ENCODE data around the gene SEMA3G. TPM values are rescaled to one million over a fixed set of nuclear protein-coding genes. Genes with fewer than 3 reads are reported as not detected.

Gene SEMA3G
- total RNA-seq, 1 donor from 2014 or later = 38.3 TPM

GRCh38 chr3:52402706-52403270 is 42.1 kb downstream of the SEMA3G start:
- ATAC-seq (no peak), DNase-seq (ENCODE audit: low spot score) (peak; percentile 39)
- intact Hi-C loops (cut with DNase I) = no loop called here

GRCh38 chr3:52402101-52402521 is 42.8 kb downstream of the SEMA3G start:
- intact Hi-C loops (cut with DNase I) = no loop called here
- peak; percentile 56 for DNase-seq (ENCODE audit: low spot score)
- no peak for ATAC-seq

- DNase-seq (ENCODE audit: low spot score) = no peak
- ATAC-seq = no peak
- intact Hi-C loops (cut with DNase I) = no loop called here
Observed at GRCh38 chr3:52401551-52401950, 43.4 kb downstream of the SEMA3G start.

GRCh38 chr3:52401021-52401420 is 43.9 kb downstream of the SEMA3G start:
- intact Hi-C loops (cut with DNase I) = no loop called here
- DNase-seq (ENCODE audit: low spot score) = no peak
- ATAC-seq = no peak

GRCh38 chr3:52400275-52400793 is 44.6 kb downstream of the SEMA3G start:
- no peak for ATAC-seq
- no peak for DNase-seq (ENCODE audit: low spot score)
- intact Hi-C loops (cut with DNase I) = no loop called here

GRCh38 chr3:52399593-52399992 is 45.3 kb downstream of the SEMA3G start:
- ATAC-seq (no peak), DNase-seq (ENCODE audit: low spot score) (no peak)
- intact Hi-C loops (cut with DNase I) = no loop called here

- intact Hi-C loops (cut with DNase I) = no loop called here
- DNase-seq (ENCODE audit: low spot score) (no peak), ATAC-seq (no peak)
Observed at GRCh38 chr3:52399131-52399530, 45.8 kb downstream of the SEMA3G start.

GRCh38 chr3:52398670-52399081 is 46.2 kb downstream of the SEMA3G start:
- intact Hi-C loops (cut with DNase I) = no loop called here
- ATAC-seq = no peak
- DNase-seq (ENCODE audit: low spot score) = no peak

GRCh38 chr3:52397676-52398399 is 47.1 kb downstream of the SEMA3G start:
- DNase-seq (ENCODE audit: low spot score) (no peak), ATAC-seq (no peak)
- intact Hi-C loops (cut with DNase I) = no loop called here

GRCh38 chr3:52396907-52397591 is 47.9 kb downstream of the SEMA3G start:
- DNase-seq (ENCODE audit: low spot score) (no peak), ATAC-seq (no peak)
- intact Hi-C loops (cut with DNase I) = no loop called here

GRCh38 chr3:52396011-52396906 is 48.6 kb downstream of the SEMA3G start:
- DNase-seq (ENCODE audit: low spot score) (no peak), ATAC-seq (no peak)
- intact Hi-C loops (cut with DNase I) = no loop called here

- intact Hi-C loops (cut with DNase I) = no loop called here
- DNase-seq (ENCODE audit: low spot score) (no peak), ATAC-seq (no peak)
Observed at GRCh38 chr3:52395503-52395865, 49.4 kb downstream of the SEMA3G start.

GRCh38 chr3:52394751-52395502 is 50.0 kb downstream of the SEMA3G start:
- DNase-seq (ENCODE audit: low spot score) = no peak
- intact Hi-C loops (cut with DNase I) = no loop called here
- ATAC-seq = no peak

GRCh38 chr3:52393959-52394670 is 50.8 kb downstream of the SEMA3G start:
- no peak for ATAC-seq
- intact Hi-C loops (cut with DNase I) = no loop called here
- no peak for DNase-seq (ENCODE audit: low spot score)

GRCh38 chr3:52393131-52393807 is 51.6 kb downstream of the SEMA3G start:
- intact Hi-C loops (cut with DNase I) = no loop called here
- ATAC-seq = no peak
- no peak for DNase-seq (ENCODE audit: low spot score)

- no peak for ATAC-seq
- no peak for DNase-seq (ENCODE audit: low spot score)
- intact Hi-C loops (cut with DNase I) = no loop called here
Observed at GRCh38 chr3:52392216-52392930, 52.5 kb downstream of the SEMA3G start.

- no peak for DNase-seq (ENCODE audit: low spot score)
- intact Hi-C loops (cut with DNase I) = no loop called here
- no peak for ATAC-seq
Observed at GRCh38 chr3:52391096-52391495, 53.8 kb downstream of the SEMA3G start.

Measured in sciatic nerve (tissue), 2 donors.